BJ (cell line): ENCODE measurements around the gene PI4KA. TPM values are rescaled to one million over a fixed set of nuclear protein-coding genes. Genes with fewer than 3 reads are reported as not detected.
"Not testable (repeated sequence)": the region's sequence is repeated elsewhere in the genome, so short reads cannot be mapped to it uniquely, and the experiment has no call there.

Source experiments
- CTCF ChIA-PET: fragments of 350-600 bp; formaldehyde crosslinking; extraction: SDS; loops from one replicate; lab custom pipeline; 2021; ENCODE audit warnings: antibody characterized with exemption, inconsistent platforms; lab: Yijun Ruan, JAX
- POLR2A ChIA-PET: fragments of 300-600 bp; sonication (Branson Sonifier 250); formaldehyde crosslinking; extraction: SDS; loops from one replicate; lab custom pipeline; 2021; ENCODE audit warnings: antibody characterized with exemption; lab: Charles Lee
- DNase-seq: peaks from one replicate; pipeline ENCODE4 v3.0.0-alpha.2; 2011; ENCODE audit warnings: low read depth
- H3K27me3 ChIP-seq: 2 replicates; pipeline ENCODE4 v1.6.0; 2011; ENCODE audit warnings: low read length; ENCODE audit not compliant: control insufficient read depth, insufficient read depth
- H3K36me3 ChIP-seq: 2 replicates; pipeline ENCODE4 v1.5.1; 2011; ENCODE audit warnings: low read length; ENCODE audit not compliant: control insufficient read depth, insufficient read depth
- H3K4me3 ChIP-seq: 2 replicates; pipeline ENCODE4 v1.5.1; 2011; ENCODE audit warnings: low read depth, mild to moderate bottlenecking, control low read depth, low read length
- CTCF ChIP-seq: IDR thresholded peaks from 2 replicates; pipeline ENCODE4 v1.5.1; 2011; ENCODE audit warnings: low read depth, mild to moderate bottlenecking, control low read depth, inconsistent platforms, low read length, moderate library complexity; ENCODE audit not compliant: insufficient read depth
- polyA plus RNA-seq: library from polyadenylated mRNA; depleted of rRNA; stranded (reverse); fragments of >200 nt; gene quantifications from 2 replicates; pipeline ENCODE4 v1.2.3, GENCODE V29; 2011

Gene PI4KA
- polyA plus RNA-seq, 1 experiment, result 34.2 TPM

GRCh38 chr22:20668226-20668625 lies 190.4 kb downstream of the PI4KA start:
- POLR2A ChIA-PET, CTCF ChIA-PET, DNase-seq: not testable (repeated sequence)

GRCh38 chr22:20667548-20667947 lies 191.1 kb downstream of the PI4KA start:
- H3K4me3 ChIP-seq, H3K36me3 ChIP-seq, CTCF ChIA-PET, POLR2A ChIA-PET, DNase-seq: not testable (repeated sequence)
- H3K27me3 ChIP-seq, result peaks cover 10% of the 10 kb centered on the region

More at GRCh38 chr22:20668226-20668625, 190.4 kb downstream of the PI4KA start:
- not testable (repeated sequence) for H3K4me3 ChIP-seq, H3K36me3 ChIP-seq
- peaks cover 10% of the 10 kb centered on the region for H3K27me3 ChIP-seq

- ChIA-PET POLR2A (no interaction called here), CTCF (no interaction called here)
- no peak overlapping the region for H3K4me3 ChIP-seq
- TF ChIP-seq CTCF, result no peak
- H3K27me3 ChIP-seq, result peaks cover 6% of the 10 kb centered on the region
- no peaks in the 10 kb centered on the region for H3K36me3 ChIP-seq
- no peak for DNase-seq
Observed at GRCh38 chr22:20666560-20666959, 192.1 kb downstream of the PI4KA start.

- POLR2A ChIA-PET, result no interaction called here
- CTCF ChIA-PET, result no interaction called here
- H3K27me3 ChIP-seq, result peaks cover 6% of the 10 kb centered on the region
- no peak for TF ChIP-seq CTCF
- no peaks in the 10 kb centered on the region for H3K36me3 ChIP-seq
- no peak overlapping the region for H3K4me3 ChIP-seq
- DNase-seq, result no peak
Observed at GRCh38 chr22:20664594-20664959, 194.0 kb downstream of the PI4KA start.

GRCh38 chr22:20663941-20664593 lies 194.5 kb downstream of the PI4KA start:
- no peak for TF ChIP-seq CTCF
- DNase-seq, result no peak
- H3K27me3 ChIP-seq, result peaks cover 6% of the 10 kb centered on the region
- no peak overlapping the region for H3K4me3 ChIP-seq
- no peaks in the 10 kb centered on the region for H3K36me3 ChIP-seq
- POLR2A ChIA-PET, result no interaction called here
- CTCF ChIA-PET, result interaction anchor here (1.6 kb wide), 1 partner anchor 60 kb away, joined by 3 read pairs; no protein-coding TSS in a partner anchor

- no peak for DNase-seq
- peaks cover 6% of the 10 kb centered on the region for H3K27me3 ChIP-seq
- H3K4me3 ChIP-seq, result no peak overlapping the region
- CTCF ChIA-PET, result interaction anchor here (1.6 kb wide), 1 partner anchor 60 kb away, joined by 3 read pairs; no protein-coding TSS in a partner anchor
- POLR2A ChIA-PET, result no interaction called here
- no peaks in the 10 kb centered on the region for H3K36me3 ChIP-seq
- no peak for TF ChIP-seq CTCF
Observed at GRCh38 chr22:20663137-20663828, 195.3 kb downstream of the PI4KA start.

GRCh38 chr22:20662524-20663036 lies 196.0 kb downstream of the PI4KA start:
- H3K36me3 ChIP-seq, DNase-seq, POLR2A ChIA-PET, H3K27me3 ChIP-seq, H3K4me3 ChIP-seq: not testable (repeated sequence)
- CTCF ChIA-PET, result interaction anchor here (1.6 kb wide), 1 partner anchor 59 kb away, joined by 3 read pairs; no protein-coding TSS in a partner anchor
